GM21529 (cell line): ENCODE results near the gene SETD1A.
"Not testable (repeated sequence)": the region's sequence is repeated elsewhere in the genome, so short reads cannot be mapped to it uniquely, and the experiment has no call there.

Experiments used
- ATAC-seq: cut with Tn5 transposase; IDR thresholded peaks from one replicate; pipeline ENCODE4 v1.9.1; 2021; ENCODE audit not compliant: unreplicated experiment

SETD1A gene

DNA sequence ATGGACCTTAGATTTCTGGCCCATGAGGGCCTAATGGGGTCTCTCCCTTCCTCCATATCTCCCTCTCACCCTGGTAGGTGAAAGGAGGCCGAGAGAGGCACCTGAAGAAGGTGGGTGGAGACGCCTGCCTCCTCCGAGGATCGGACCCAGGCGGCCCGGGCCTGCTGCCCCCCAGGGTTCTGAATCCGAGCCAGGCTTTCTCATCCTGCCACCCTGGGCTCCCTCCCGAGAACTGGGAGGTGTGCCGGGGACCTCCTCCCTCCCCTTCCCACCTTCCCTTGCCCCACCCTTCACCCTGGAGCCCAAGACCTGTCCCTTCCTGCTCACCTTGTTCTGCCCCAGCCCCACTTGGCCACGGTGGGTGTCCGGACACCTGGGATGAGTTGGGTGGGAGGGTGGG is 29.2 kb upstream of the SETD1A start:
- no peak for ATAC-seq

GRCh38 chr16:30929167-30929566 is 28.4 kb upstream of the SETD1A start:
- no peak for ATAC-seq

- no peak for ATAC-seq
Observed at GRCh38 chr16:30930160-30930571, 27.4 kb upstream of the SETD1A start.

- no peak for ATAC-seq
Observed at GRCh38 chr16:30931068-30931650, 26.4 kb upstream of the SETD1A start.

- ATAC-seq = no peak
Observed at GRCh38 chr16:30934827-30935557, 22.6 kb upstream of the SETD1A start.

DNA sequence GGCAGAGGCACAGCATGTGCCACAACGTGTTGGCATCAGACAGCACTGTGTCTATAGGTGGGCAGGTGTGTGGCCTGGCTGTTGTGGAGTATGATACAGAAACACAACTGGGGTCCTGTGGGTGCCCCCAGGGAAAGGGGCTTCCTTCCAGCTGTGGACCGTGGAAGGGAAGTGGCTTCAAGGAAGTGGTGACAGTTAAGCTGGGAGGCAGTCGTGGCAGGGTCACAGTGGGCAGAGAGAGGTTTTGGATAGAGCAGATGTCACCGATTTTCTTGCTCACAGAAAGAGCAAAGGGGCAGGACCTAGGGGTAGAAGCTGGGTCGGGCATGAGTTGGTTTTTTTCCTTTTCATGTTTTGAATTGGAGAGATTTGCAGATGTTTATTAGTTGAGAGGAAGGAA is 19.9 kb upstream of the SETD1A start:
- no peak for ATAC-seq

DNA sequence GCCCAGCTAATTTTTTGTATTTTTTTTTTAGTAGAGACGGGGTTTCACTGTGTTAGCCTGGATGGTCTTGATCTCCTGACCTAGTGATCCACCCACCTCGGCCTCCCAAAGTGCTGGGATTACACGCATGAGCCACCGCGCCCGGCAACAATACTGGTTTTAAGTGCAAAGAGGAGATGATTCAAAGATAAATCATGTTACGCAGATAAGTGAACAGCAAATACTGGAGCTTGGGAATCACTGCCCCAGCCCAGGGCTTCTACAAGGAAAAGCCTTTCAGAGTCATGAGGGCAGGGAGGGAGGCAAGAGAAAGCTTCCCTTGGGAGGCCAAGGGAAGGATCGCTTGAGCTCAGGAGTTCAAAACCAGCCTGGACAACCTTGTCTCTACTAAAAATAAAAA is 18.0 kb upstream of the SETD1A start:
- not testable (repeated sequence) for ATAC-seq

- peak; percentile 89 for ATAC-seq
Observed at GRCh38 chr16:30941600-30942425, 15.7 kb upstream of the SETD1A start.

DNA sequence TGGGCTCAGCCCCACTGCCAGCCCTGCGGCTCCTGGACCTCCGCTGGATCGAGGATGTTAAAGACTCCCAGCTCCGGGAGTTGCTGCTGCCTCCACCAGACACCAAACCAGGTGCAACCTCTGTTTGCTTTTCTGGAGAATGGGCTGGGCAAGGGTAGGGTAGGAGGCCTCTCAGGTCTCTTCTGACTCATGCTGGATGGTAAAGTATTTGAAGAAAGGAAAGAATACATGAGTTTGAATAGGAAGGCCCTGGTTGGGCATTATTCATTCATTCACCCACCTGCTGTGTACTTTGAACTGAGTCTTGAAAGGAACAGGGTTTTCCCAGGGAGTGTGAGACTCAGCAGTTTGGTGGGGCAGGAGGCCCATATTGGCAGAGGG is 15.1 kb upstream of the SETD1A start:
- no peak for ATAC-seq

GRCh38 chr16:30944352-30944751 is 13.2 kb upstream of the SETD1A start:
- no peak for ATAC-seq

DNA sequence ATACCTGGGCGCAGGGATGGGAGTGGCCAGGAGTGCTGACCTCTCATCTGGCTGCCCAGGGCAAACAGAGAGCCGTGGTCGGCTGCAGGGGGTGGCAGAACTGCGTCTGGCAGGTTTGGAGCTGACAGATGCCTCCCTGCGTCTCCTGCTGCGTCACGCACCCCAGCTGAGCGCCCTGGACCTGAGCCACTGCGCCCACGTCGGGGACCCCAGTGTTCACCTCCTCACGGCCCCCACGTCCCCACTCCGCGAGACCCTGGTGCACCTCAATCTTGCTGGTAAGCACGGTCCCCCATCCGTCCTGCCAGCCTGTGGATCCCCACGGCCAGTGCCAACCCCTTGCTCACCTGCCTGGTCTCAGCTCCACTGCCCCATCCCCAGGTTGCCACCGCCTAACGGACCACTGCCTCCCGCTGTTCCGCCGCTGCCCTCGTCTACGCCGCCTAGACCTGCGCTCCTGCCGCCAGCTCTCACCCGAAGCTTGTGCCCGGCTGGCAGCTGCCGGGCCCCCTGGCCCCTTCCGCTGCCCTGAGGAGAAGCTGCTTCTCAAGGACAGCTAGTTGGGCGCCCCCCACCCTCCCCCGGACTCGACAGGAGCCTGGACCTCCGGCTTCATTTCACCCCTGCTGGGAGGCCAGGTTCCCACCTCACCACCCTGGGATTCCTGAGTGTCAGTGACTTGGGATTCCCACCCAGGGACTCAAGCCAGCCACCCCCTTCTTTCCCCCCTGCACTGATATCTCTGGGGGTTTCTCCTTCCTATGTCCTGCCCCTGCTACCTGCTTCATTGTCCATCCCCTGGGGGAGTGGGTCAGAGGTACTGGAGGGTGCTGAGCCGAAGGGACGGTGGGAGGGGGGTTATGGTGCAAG is 10.6 kb upstream of the SETD1A start:
- no peak for ATAC-seq

DNA sequence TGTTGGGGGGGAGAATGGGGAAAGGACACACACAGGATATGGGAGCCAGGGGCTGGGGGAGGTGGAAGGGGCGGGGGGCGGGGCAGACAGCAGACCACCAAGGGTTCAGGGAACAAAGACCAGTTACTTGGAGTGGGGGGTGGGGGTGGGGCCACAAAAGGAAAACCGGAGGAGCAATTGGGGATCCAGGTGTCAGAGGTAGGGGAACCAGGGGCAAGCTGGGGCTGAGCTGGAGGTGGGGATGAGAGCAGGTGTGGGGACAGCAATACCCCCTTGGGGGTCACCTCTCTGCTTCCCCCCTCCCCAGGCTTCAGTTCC is 10.1 kb upstream of the SETD1A start:
- ATAC-seq = no peak

DNA sequence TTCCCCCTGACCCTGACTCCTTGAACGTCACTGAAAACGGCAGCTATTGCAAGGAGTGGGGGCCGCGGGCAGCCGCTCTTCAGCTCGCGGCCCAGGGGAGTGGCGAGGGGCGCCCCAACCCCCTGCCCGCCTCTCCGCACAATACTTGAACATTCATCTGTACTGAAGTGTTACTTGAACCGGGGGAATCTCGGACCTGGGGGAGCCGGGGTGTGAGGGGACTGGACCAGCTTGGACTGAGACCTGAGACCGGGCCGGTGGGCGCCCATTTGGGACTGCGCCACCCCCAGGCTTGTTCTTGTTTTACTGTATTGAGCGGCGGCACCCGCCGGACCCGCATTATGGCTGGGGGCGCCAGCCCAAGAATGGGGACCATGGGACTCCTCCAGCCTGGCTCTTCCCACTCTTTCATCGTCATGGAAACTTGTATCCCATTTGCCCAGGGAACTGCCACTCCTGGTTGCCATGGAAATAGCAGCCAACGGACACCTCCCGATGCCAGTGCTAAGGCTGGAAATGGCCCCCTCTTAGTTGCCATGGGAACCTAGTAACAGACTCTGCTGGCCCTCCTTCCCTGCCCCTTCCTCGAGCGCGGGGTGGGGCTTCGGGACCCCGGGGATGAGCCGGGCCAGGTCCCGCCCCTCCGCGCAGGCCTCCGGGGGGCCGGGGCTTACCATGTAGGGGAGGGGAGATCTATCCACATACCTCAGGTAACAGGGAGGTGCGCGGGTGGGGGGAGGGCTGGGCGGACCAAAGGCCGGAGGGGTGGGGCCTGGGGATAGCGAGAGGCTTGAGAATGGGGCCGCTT is 9.5 kb upstream of the SETD1A start:
- ATAC-seq = peak; percentile 23

GRCh38 chr16:30948667-30949649 is 8.6 kb upstream of the SETD1A start, which contains the start of gene ORAI3:
Gene ORAI3, plus strand, starts transcription at chr16:30949068. Its CDS starts 222 bp downstream, at chr16:30949290.
- ATAC-seq = peak; percentile 64

GRCh38 chr16:30949650-30950515 is 7.7 kb upstream of the SETD1A start:
- peak; percentile 53 for ATAC-seq

DNA sequence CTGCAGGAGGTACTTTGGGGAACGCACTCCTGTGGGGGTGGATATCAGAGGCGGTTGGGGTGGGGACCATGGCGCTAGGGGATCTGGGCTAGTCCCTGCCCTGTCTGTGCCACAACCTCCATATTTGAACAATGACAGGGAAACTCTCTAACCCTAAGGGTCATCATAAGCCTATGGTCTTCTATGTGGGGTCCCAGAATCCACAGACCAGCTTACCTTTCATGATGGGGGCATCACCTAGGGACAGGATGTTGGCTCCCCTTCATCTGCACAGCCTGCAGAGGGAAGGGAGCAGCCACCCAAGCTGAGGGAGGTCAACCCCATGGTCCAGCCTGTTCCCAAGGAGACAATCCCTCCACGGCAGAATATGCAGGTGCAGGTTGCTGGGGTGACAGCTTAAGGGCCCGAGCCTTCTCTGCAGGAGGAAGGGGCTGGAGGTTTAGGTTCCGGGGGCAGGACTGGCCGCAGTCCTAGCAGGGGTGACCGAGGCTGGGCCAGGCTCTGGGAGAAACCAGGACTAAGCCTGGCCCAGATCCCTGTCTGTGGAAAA is 7.0 kb upstream of the SETD1A start:
- no peak for ATAC-seq

DNA sequence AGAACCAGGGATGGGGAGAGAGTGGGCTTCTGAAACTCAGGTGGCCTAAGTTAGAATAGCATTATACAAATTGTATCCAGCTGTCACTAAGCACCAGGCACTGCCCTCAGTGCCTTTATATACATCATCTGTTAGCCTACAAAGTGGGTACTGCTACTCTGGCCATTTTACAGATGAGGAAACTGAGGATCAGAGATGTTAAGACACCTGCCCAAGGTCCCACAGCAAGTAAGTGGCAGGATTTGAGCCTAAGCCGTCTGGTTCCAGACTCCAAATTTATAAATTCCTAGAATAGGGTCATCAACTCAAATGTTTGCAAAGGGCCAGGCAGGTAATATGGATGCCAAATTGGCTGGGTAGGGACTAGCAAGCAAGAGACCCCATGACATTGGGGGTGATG is 6.4 kb upstream of the SETD1A start:
- no peak for ATAC-seq

- ATAC-seq = no peak
Observed at GRCh38 chr16:30951750-30952149, 5.8 kb upstream of the SETD1A start.
